HG03521 (cell line): ENCODE results near the gene VPS52.
"Not testable (repeated sequence)": the region's sequence is repeated elsewhere in the genome, so short reads cannot be mapped to it uniquely, and the experiment has no call there.

ENCODE experiments used
- ATAC-seq: cut with Tn5 transposase; IDR thresholded peaks from one replicate; pipeline ENCODE4 v1.9.1; 2021; ENCODE audit warnings: mild to moderate bottlenecking, moderate library complexity; ENCODE audit not compliant: unreplicated experiment

Gene VPS52

GRCh38 chr6:33285214-33285613 is 13.5 kb upstream of the VPS52 start:
- ATAC-seq: not testable (repeated sequence)

DNA sequence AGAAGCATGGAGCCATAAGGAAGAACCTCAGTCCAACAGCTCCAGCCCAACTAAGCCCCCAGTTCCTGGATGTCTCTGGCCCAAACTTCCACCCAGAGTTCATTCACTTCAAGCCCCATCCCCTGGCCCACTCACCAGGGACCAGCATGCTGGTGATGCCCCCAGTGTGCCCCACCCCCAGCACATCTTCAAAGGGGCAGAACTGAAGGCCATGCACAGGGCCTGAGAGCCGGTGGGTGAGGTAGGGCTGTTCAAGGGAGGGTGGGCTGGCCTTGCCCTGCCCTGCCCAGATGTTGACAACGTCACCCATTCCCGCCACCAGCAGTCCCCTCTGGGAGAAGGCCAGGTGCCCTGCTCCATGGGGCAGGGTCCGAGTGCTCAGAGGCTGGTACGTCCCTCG is 8.9 kb upstream of the VPS52 start:
- ATAC-seq: no peak

DNA sequence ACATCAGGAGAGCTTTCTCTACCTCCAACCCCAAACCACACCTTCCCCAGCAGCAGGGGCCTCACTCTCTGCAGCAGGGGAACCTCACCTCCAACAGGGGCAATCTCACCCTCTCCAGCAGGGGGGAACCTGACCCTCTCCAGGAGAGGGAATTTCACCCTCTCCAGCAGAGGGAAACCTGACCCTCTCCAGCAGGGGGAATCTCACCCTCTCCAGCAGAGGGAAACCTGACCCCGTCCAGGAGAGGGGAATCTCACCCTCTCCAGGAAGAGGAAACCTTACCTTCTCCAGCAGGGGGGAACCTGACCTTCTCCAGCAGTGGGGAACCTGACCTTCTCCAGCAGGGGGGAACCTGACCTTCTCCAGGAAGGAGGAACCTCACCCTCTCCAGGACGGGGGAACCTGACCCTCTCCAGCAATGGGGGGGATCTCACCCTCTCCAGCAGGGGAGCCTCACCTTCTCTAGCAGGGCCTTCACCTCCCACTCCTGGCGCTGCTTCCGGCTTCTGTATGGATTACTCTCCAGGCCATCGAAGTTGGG is 8.4 kb upstream of the VPS52 start:
- no peak for ATAC-seq

- ATAC-seq: no peak
These were observed 7.6 kb upstream of the VPS52 start for GRCh38 chr6:33279257-33279695.

- no peak for ATAC-seq
These were observed 7.1 kb upstream of the VPS52 start for GRCh38 chr6:33278810-33279209.

- ATAC-seq: no peak
These were observed 6.7 kb upstream of the VPS52 start for GRCh38 chr6:33278392-33278741.

GRCh38 chr6:33277663-33278391 is 6.2 kb upstream of the VPS52 start:
- ATAC-seq: no peak

- ATAC-seq: peak; percentile 50
These were observed 5.4 kb upstream of the VPS52 start, which contains the start of gene B3GALT4 for GRCh38 chr6:33276864-33277662. Gene B3GALT4, plus strand, starts transcription at chr6:33277123. Its CDS starts 297 bp downstream, at chr6:33277420.

- ATAC-seq: no peak
These were observed 4.8 kb upstream of the VPS52 start for GRCh38 chr6:33276581-33276863.

GRCh38 chr6:33275795-33276580 is 4.3 kb upstream of the VPS52 start:
- ATAC-seq: not testable (repeated sequence)

DNA sequence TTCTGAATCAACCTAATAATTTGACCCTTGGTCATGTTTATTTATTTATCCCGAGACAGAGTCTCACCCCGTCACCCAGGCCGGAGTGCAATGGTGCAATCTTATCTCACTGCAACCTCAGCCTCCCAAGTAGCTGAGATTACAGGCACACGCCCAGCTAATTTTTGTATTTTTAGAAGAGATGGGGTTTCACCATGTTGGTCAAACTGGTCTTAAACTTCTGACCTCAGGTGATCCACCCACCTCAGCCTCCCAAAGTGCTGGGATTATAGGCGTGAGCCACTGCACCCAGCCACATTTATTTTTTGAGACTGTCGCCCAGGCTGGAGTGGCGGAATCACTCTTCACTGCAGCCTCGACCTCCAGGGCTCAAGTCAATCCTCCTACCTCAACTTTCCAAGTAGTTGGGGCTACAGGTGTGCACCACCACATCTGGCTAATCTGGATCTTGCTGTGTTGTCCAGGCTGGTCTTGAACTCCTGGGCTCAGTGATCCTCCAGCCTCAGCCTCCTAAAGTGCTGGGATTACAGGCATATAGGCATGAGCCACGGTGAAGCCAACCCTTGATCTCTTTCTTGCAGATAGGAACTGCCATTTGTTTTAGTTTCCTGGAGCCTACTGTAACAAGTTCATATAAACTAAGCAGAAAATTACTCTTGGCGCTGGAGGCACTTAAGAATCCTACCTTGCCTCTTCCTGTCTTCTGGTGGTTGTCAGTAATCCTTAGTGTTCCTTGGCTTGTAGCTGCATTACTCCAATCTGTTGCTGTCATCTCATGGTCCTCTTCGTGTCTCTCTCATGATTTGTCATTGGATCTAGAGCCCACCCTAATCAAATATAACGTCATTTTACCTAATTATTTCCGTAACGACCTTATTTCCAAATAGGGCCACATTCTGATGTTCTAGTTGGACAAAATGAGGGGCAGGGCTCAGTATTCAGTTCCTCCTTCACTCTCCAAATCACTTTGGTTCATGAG is 2.5 kb upstream of the VPS52 start:
- no peak for ATAC-seq

GRCh38 chr6:33273129-33273923 is 1.6 kb upstream of the VPS52 start:
- no peak for ATAC-seq

- ATAC-seq: no peak
These were observed 826 bp upstream of the VPS52 start for GRCh38 chr6:33272275-33273128.

DNA sequence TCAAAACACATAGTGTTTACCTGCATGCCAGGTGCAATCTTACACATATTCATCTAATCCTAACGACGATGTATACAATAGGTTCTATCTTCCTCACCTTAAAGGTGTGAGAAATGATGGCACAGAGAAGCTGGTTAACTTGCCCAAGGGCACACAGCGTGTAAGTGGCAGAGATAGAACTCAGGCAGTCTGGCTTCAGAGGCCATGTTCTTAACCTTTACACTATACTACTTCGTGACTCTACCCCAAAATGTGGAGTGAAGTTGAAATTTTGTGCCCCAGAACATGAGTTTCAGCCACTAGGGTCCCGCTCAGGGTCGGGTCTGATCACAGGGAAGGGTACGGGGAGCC is 584 bp downstream of the VPS52 start:
- no peak for ATAC-seq

DNA sequence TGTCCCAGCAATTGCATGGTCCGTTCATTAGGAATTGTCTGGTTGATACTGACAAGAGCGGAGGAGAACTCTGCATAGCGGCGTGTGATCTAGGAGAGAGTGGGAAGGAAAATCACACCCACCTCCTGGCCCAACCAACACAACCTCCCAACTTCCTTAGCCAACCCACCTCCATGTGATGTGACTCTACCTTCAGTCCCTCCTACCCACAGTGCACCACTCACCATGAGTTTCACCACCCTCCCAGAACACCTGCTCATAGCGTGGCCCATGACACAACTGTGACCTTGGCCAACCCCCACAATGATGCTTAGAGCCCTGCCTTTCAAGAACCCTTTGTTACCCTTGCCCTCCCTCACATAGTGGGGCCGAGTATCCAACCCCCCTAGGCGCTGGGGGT is 7.7 kb downstream of the VPS52 start:
- no peak for ATAC-seq

DNA sequence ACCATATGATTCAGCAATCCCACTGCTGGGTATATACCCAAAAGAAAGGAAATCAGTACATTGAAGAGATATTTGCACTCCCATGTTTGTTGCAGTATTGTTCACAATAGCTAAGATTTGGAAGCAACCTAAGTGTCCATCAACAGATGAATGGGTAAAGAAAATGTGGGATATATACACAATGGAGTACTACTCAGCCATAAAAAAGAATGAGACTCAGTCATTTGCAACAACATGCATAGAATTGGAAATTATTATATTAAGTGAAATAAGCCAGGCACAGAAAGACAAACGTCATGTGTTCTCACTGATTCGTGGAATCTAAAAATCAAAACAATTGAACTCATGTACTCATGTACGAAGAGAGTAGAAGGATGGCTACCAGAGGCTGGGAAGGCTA is 9.2 kb downstream of the VPS52 start:
- not testable (repeated sequence) for ATAC-seq

DNA sequence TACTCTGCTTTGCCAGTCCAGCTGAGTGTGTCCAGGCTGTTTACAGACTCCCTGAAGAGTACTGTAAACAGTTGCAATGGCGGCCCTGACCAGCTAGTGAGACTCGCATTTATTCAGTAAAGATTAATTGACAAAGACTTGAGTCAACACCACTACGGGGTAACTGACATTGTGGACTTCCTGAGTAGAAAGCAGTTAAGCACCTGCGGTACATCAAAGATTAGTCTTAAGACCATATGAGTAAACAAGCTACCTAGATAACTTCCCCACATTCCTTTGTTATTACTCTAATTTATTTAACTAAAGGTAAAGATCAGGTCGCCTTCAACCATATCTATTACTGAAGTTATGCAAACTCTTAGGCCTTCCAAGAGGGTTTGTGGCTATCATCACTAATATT is 12.6 kb downstream of the VPS52 start:
- no peak for ATAC-seq

- no peak for ATAC-seq
These were observed 17.1 kb downstream of the VPS52 start for GRCh38 chr6:33254591-33254990.

DNA sequence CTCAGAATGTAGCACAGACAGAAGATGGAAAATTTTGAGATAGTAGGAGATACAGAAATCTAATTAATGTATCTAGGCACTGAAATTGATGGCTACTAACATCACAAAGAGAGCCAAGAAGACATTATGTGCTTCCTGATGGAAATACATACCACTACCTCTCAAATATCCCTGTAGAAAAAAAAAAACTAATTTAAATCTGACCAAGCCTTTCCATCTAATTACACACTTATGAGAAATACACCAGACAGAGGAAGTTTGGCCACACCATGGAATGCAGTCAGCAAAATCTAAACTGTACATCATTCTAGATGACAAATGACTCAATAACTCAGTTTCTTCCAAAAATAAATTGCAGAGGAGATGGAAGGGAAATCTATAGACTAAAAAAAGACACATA is 18.9 kb downstream of the VPS52 start:
- ATAC-seq: no peak
